GM19467 (cell line): ENCODE data around the gene ZNF334.

Source experiments
- ATAC-seq: cut with Tn5 transposase; IDR thresholded peaks from one replicate; pipeline ENCODE4 v1.9.1; 2021; ENCODE audit warnings: mild to moderate bottlenecking, moderate library complexity; ENCODE audit not compliant: unreplicated experiment

The ZNF334 gene

DNA sequence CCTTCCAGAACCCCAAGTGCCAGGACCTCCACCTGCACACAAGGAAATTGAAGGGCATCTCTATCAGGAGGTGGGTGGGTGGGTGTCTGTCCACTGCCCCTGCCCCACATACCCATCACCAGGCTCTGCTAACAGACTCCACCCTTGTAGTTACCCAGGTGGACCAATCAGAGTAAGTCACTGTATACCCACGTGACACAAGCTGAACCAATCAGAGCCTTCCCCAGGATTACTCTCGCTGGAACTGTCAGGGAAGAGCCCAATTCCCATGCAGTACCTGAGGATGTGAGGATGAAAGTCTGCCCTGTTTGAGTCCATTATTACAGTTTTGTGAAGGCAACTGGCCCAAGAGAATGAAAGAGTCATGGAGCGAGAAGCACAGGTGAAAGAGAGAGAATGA, 32.9 kb upstream of the ZNF334 start:
- ATAC-seq: no peak

DNA sequence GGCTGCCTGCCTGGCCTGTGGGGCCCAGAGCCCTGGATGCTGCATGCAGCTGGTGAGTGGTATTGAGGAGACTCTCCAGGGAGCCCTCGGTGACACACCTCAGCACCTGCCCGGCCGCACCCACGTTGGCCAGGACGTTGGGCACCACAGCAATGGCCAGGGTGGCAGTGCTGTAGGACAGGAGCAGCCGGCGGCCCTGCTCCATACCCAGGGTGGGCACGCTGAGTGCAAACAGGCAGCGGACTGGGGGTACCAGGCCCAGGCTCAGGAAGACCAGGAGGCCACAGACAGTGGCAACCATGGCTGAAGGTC, 32.4 kb upstream of the ZNF334 start:
- no peak for ATAC-seq

DNA sequence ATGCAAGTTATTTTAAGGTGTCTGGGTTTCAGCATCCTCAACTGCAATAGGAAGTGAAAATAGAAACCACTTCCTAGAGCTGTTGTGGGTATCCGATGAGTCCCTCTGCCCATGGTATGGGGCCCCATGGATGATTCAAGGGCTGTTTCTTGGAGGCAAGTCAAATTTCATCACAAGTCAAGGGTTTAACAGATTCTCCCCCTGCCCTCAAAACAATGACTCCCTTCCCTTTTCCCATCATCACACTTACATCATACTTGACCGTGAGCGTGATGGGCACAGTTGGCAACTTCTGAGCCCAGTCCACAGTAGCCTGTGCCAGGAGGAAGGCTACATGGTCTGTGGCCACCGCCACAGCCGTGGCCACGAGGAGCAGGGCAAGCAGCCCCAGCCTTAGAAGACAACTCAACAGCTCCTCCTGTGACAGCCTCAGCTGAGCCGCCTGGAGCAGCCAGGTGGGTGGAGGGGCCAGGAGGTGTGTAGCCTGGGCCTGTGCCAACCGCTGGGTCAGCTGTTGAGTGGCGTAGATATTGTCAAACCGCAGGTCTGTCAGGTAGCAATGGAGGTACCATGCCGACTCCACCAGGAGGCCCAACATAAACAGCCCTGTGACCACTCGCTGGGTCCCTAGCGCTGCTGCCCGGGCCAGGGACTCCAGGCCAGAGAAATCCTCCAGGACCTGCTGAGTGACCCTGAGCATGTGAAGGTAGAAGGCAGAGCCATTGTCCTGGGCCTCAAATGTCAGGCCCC, 31.9 kb upstream of the ZNF334 start:
- peak; percentile 68 for ATAC-seq

- no peak for ATAC-seq
Observed at GRCh38 chr20:46544576-46544975, 31.2 kb upstream of the ZNF334 start.

GRCh38 chr20:46543959-46544358, 30.6 kb upstream of the ZNF334 start:
- no peak for ATAC-seq

DNA sequence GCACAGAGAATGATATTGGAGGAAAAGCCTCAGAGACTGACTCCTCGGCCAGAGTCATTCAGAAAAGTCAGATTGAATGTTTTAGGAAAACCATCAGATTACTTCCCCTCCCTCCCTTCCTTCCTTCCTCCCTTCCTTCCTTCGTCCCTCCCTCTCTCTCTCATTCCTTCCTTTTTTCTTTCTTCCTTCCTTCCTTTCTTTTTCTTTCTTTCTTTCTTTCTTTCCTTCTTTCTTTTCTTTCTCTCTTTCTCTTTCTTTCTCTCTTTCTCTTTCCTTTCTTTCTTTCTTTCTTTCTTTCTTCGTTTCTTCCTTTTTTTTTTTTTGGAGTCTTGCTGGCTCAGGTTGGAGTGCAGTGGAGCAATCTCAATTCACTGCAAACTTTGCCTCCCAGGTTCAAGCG, 29.7 kb upstream of the ZNF334 start:
- no peak for ATAC-seq

DNA sequence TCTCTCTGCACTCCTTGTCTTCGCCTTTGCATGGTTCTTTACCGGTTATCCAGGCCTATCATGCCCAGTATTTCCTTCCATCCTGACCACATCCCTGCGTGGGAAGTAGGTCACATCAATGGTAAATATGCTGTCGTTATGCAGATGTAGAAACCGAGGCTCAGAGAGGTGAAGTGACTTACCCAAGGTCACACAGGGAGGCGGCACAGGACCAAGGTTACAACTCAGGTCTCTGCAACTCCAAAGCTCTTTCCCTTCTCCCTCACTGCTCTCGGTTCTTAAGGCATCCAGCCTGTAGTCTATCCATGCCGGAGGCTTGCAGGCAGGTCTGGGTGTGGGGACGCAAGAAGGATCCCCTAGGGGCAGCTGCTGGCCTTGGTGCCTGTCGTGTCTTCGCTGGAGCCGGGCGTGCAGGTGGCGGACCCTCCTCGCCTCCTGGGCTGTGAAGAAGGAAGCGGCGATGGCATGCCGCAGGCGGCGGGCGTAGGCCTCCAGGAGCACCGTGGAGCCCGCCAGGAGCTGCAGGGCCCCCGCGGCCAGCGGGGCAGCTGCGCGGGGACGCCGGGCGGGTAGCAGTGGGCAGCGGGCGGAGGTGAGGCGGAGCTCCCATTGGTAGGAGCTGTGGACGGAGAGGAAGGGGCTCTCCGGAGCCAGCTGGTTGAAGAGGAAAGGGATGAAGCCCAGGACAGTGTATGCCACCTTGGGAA, 28.0 kb upstream of the ZNF334 start:
- no peak for ATAC-seq

GRCh38 chr20:46539113-46539512, 25.8 kb upstream of the ZNF334 start:
- no peak for ATAC-seq

DNA sequence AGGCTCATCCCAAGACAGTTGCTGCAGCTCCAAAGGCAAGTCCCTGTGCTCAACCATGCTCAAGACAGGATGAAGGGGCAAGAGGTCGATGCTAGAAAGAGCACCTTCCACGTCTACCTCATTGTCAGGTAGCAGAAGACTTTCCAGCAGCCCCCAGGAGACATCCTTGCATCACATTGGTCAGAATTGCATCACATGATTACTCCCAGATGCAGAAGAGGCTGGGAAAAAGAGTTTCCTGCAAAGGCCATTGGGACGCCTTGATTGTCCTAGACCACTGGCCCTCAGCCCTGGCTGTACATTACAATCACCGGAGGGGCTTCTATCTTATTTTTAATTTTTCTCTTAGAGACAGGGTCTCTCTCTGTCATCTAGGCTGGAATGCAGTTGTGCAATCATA, 17.3 kb upstream of the ZNF334 start:
- no peak for ATAC-seq

DNA sequence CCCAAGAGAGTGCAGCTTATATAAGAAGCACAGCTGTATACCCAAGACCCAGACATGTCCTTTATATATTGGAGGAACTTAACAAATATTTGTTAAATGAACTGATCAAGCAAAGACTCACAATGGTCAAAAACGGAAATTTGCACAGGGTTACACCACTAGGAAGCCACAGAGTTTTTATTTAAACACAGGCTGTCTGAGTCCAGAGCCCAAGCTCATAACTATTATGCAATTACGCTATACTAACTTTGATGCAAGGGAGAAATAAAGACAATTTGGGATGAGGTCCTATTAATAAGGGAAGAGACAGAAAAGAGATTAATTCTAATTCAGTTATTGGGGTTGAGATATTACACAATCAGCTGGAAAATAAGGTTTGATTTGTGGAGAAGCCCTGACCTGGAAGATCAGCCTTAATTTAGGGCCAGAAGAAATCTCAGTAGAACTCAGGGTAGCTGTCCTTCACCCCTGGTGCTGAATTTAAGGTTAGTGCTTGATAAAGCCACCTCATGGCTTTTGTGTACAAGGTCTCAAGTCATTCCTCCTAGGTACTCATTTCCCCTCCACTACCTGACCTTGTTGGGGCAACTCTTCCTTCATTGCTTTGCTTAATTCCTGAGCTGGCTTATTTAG, 10.5 kb upstream of the ZNF334 start:
- ATAC-seq: no peak

GRCh38 chr20:46523108-46523507, 9.7 kb upstream of the ZNF334 start:
- ATAC-seq: no peak

DNA sequence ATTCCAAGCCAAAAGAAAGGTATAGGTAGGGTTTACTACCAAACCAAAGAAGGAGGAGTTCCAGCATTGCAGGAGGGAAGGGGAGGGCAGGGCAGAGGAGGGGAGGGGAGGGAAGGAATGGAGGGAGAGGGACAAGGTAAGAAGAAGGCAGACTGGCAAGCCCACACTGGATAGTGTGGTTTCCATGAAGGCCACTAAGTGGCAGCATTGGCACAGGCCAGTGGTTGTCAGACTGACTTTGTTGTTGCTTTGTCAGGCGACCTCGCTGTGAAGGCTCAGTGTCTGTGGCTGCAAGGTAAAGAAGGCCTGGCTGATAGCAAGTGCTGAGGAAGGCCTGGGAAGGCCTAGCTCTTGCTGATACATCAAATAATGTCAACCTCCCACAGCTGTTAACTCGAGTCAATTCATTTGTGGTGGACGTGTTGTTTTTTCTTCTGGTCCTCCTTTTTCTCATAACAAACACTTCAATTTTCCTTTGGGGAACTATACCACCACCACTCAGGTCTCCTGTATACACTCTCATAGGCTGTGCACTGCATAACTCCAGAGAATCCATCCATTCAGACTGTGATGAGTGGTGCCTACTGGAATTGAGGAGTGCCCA, 7.7 kb upstream of the ZNF334 start:
- ATAC-seq: no peak

DNA sequence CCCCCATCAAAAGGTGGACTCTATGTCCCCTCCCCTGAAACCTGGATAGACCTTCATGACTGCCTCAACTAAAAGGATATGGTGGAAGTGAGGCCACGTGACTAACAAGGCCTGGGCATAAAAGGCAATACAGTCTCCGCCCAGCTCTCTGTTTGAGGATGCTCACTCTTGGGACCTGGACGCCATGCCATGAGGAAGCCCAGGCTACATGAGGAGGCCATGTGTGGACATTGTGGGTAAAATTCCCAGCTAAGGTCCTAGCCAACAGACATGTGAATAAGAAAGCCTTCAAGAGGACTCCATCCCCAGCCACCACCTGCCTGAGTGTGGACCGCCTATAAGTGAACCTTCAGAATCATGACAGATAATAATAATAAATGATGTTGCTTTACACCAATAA, 7.2 kb upstream of the ZNF334 start:
- no peak for ATAC-seq

GRCh38 chr20:46519471-46520068, 6.2 kb upstream of the ZNF334 start:
- no peak for ATAC-seq

DNA sequence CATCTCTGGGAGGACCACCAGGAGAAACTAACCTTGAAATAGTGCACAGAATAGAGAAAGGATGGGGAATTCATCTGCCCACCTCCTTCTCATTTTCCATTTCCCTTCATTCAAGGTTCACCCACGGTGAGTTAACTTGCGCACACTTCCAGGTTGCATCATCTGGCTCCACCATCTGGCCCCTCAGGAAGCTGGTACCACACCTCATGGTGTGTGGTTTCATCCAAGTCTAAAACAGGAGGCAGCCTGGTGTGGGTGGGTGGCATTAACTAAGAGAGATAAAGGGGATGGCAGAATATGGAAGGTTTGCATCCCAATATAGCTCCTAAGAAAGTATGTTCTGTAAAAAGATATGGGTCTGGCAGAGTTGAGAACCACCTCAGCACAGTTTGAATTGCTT, 3.8 kb downstream of the ZNF334 start:
- no peak for ATAC-seq

DNA sequence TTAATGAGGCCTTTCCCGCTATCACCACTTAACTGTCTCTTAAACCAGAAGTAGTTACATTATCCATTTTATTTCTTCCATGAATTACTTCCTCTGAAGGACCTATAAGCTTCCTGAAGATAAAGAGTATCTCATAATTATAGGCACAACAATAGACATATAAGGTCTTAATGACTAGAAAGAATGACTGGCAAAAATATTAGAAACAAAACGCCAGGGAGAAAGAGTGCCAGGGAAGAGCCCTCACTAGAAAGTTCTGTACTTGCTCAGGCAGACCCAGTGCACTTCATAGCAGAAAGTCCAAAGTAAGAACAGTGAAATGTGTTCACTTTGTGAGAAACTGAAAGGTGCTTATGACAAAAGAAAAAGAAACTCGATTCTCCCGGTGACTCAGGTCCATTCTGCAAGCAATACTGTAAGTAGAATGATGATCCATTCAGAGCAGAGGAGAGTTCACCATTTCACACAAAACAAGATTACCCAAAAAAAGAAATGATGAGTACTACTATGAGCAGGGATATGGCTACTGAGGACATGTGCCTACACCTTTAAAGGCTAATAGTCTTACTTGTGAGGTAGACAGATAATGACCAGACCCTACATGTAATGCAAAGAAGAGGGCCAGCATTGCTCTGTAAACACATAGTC, 5.5 kb downstream of the ZNF334 start:
- ATAC-seq: no peak

DNA sequence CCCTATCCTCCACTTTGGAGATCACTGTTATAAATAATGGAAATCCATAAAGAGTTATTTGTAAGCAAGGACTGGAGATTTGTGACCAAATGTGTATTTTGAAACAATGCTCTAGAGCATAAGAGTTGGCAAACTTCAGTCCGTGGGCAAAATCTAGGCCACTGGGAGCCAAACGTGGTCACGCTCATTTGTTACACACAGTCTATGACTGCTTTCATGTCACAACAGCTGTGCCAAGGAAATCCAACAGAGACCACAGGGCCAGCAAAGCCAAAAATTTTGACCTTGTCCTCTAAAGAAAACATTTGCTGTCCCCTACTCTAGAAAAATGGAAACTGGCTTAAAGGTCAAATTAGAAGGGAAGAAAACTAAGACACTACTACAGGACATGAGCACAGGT, 7.9 kb downstream of the ZNF334 start:
- no peak for ATAC-seq

DNA sequence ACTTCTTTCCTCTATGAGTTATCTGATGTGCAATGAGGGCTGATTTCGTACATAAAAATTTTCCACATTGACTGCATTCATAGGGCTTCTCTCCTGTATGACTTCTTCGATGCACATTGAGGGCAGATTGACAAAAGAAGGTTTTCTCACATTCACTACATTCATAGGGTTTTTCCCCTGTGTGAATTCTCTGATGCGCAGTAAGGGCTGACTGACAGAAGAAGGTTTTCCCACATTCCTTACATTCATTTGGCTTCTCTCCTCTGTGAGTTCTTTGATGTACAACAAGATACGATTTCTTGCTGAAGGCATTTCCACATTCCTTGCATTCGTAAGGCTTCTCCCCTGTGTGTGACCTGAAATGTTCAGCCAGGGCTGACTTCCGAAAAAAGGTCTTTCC, 11.4 kb downstream of the ZNF334 start:
- no peak for ATAC-seq

GRCh38 chr20:46501337-46501942, 11.9 kb downstream of the ZNF334 start:
- no peak for ATAC-seq

- no peak for ATAC-seq
Observed at GRCh38 chr20:46494077-46494476, 19.3 kb downstream of the ZNF334 start.

GRCh38 chr20:46491354-46491753, 22.0 kb downstream of the ZNF334 start:
- ATAC-seq: no peak
